Caco-2 (cell line): ENCODE data around the gene AKT2. TPM values are rescaled to one million over a fixed set of nuclear protein-coding genes. Genes with fewer than 3 reads are reported as not detected.

ENCODE experiments used
- BruUV-seq: library from RNA; stranded (reverse); fragments of 400-500 nt; replicated peaks from 2 replicates; lab custom pipeline; 2021; lab: Mats Ljungman, UMichigan
- CTCF ChIA-PET: fragments of 300-600 bp; sonication (Branson Sonifier 250); formaldehyde crosslinking; loops from one replicate; lab custom pipeline; 2022; ENCODE audit warnings: antibody characterized with exemption; lab: Charles Lee
- POLR2A ChIA-PET: fragments of 300-600 bp; sonication (Branson Sonifier 250); formaldehyde crosslinking; loops from one replicate; lab custom pipeline; 2022; ENCODE audit warnings: antibody characterized with exemption; lab: Charles Lee
- DNase-seq, 2 experiments: peaks; one replicate each; pipeline versions ENCODE4 v3.0.0 to v3.0.0-alpha.2; 2020 to 2022
- H3K27me3 ChIP-seq: replicated peaks from 2 replicates; pipeline ENCODE4 v1.6.0; 2011; ENCODE audit warnings: low read length; ENCODE audit not compliant: control insufficient read depth, insufficient read depth
- H3K36me3 ChIP-seq: 2 replicates; pipeline ENCODE4 v1.5.1; 2011; ENCODE audit warnings: low read length; ENCODE audit not compliant: control insufficient read depth, insufficient read depth
- H3K4me1 ChIP-seq: fragments of 250-450 bp; sonication (Bioruptor Pico); 2 replicates; pipeline ENCODE4 v1.5.1; 2020; ENCODE audit warnings: mild to moderate bottlenecking
- H3K4me3 ChIP-seq: 2 replicates; pipeline ENCODE4 v1.5.1; 2011; ENCODE audit warnings: low read depth, mild to moderate bottlenecking, control low read depth, low read length
- H3K9me3 ChIP-seq: fragments of 250-450 bp; sonication (Bioruptor Pico); 2 replicates; pipeline ENCODE4 v1.5.1; 2020; ENCODE audit warnings: mild to moderate bottlenecking, moderate library complexity
- H3K27ac Mint-ChIP-seq: one replicate; pipeline ENCODE4 v1.8.0; 2022; ENCODE audit warnings: mixed read lengths; ENCODE audit not compliant: unreplicated experiment
- H3K27me3 Mint-ChIP-seq: one replicate; pipeline ENCODE4 v1.8.0; 2022; ENCODE audit warnings: mixed read lengths; ENCODE audit not compliant: insufficient read depth, unreplicated experiment
- H3K36me3 Mint-ChIP-seq: one replicate; pipeline ENCODE4 v1.8.0; 2022; ENCODE audit warnings: mild to moderate bottlenecking, mixed read lengths; ENCODE audit not compliant: insufficient read depth, unreplicated experiment
- H3K4me1 Mint-ChIP-seq: one replicate; pipeline ENCODE4 v1.8.0; 2022; ENCODE audit warnings: low read depth, mixed read lengths; ENCODE audit not compliant: unreplicated experiment
- H3K4me3 Mint-ChIP-seq: one replicate; pipeline ENCODE4 v1.8.0; 2022; ENCODE audit warnings: mild to moderate bottlenecking, moderate library complexity, mixed read lengths; ENCODE audit not compliant: unreplicated experiment
- H3K9me3 Mint-ChIP-seq: one replicate; pipeline ENCODE4 v1.8.0; 2022; ENCODE audit warnings: mixed read lengths; ENCODE audit not compliant: unreplicated experiment
- CTCF ChIP-seq, 2 experiments: fragments of 200-600 bp in 1 of 2; IDR thresholded peaks; 1 replicate in 1 of 2; 2 replicates in 1 of 2; pipeline versions ENCODE4 v1.5.1 to v1.8.0; 2011 to 2022; ENCODE audit warnings: antibody characterized with exemption in 1 of 2, control low read depth in 1 of 2, inconsistent platforms in 1 of 2, low read depth in 1 of 2, low read length in 1 of 2, mild to moderate bottlenecking in 1 of 2, moderate library complexity in 1 of 2; ENCODE audit not compliant: insufficient read depth in 1 of 2, severe bottlenecking in 1 of 2, unreplicated experiment in 1 of 2
- intact Hi-C: fragments of 100-400 bp; cut with micrococcal nuclease; formaldehyde crosslinking; loops from one replicate; pipeline ENCODE4 v1.10.0; 2022; ENCODE audit not compliant: unreplicated experiment
- total RNA-seq: library from RNA; stranded (reverse); gene quantifications from 2 replicates; pipeline ENCODE4 v1.2.3, GENCODE V29; 2022

The AKT2 gene
- total RNA-seq, 1 experiment from 2014 or later = 169 TPM

GRCh38 chr19:40223135-40223822, 61.9 kb downstream of the AKT2 start:
- Mint-ChIP-seq H3K4me3 (no peak overlapping the region), H3K27ac (no peak overlapping the region), H3K4me1 (peaks cover 19% of the 10 kb centered on the region), H3K9me3 (peaks cover 10% of the 10 kb centered on the region), H3K36me3 (peaks cover 25% of the 10 kb centered on the region), H3K27me3 (peaks cover 10% of the 10 kb centered on the region)
- Histone ChIP-seq H3K27me3 (no peaks in the 10 kb centered on the region), H3K9me3 (no peaks in the 10 kb centered on the region), H3K4me1 (peaks cover 14% of the 10 kb centered on the region; the same call in 1 of the 2 replicates), H3K36me3 (no peaks in the 10 kb centered on the region), H3K4me3 (no peak overlapping the region)
- CTCF ChIA-PET = no interaction called here
- intact Hi-C loops = loop anchor here (5.0 kb wide), 1 partner anchor 66 kb away; no protein-coding TSS in a partner anchor
- POLR2A ChIA-PET = no interaction called here
- no peak for TF ChIP-seq CTCF (IDR thresholded peaks at IDR 0.05; ENCODE audit: insufficient read depth in 1 of 2, low read depth in 1 of 2, low read length in 1 of 2, severe bottlenecking in 1 of 2, unreplicated experiment in 1 of 2)
- DNase-seq = no peak
- no TSS peak for BruUV-seq

- H3K4me1 ChIP-seq = peaks cover 14% of the 10 kb centered on the region; the same call in 1 of the 2 replicates
- no peaks in the 10 kb centered on the region for H3K9me3 ChIP-seq
- Mint-ChIP-seq H3K9me3 (peaks cover 10% of the 10 kb centered on the region), H3K27ac (no peak overlapping the region), H3K27me3 (peaks cover 10% of the 10 kb centered on the region), H3K4me3 (peak overlapping the region; percentile 9), H3K4me1 (peaks cover 16% of the 10 kb centered on the region), H3K36me3 (peaks cover 25% of the 10 kb centered on the region)
- no peak overlapping the region for H3K4me3 ChIP-seq
- POLR2A ChIA-PET = no interaction called here
- DNase-seq = peak; percentile 83 to 88
- CTCF ChIA-PET = no interaction called here
- no peaks in the 10 kb centered on the region for H3K27me3 ChIP-seq
- no TSS peak for BruUV-seq
- TF ChIP-seq CTCF (IDR thresholded peaks at IDR 0.05; ENCODE audit: insufficient read depth in 1 of 2, low read depth in 1 of 2, low read length in 1 of 2, severe bottlenecking in 1 of 2, unreplicated experiment in 1 of 2) = peak; percentile 78 to 91
- intact Hi-C loops = loop anchor here (1.0 to 5.0 kb wide), 3 partner anchors 65 to 251 kb away; partner anchors contain the start of gene PSMC4
- H3K36me3 ChIP-seq = no peaks in the 10 kb centered on the region
Measured at GRCh38 chr19:40221858-40222619, 63.1 kb downstream of the AKT2 start.

GRCh38 chr19:40220674-40221073, 64.5 kb downstream of the AKT2 start:
- no peaks in the 10 kb centered on the region for H3K9me3 ChIP-seq
- no TSS peak for BruUV-seq
- H3K27ac Mint-ChIP-seq = no peak overlapping the region
- peaks cover 14% of the 10 kb centered on the region for H3K4me1 Mint-ChIP-seq
- no peak overlapping the region for H3K4me3 Mint-ChIP-seq
- ChIA-PET CTCF (interaction anchor here (0.6 to 1.4 kb wide), 3 partner anchors 23 to 250 kb away, joined by 3 read pairs; partner anchors contain the start of gene PSMC4), POLR2A (no interaction called here)
- intact Hi-C loops = loop anchor here (5.0 kb wide), 1 partner anchor 63 kb away; no protein-coding TSS in a partner anchor
- H3K36me3 Mint-ChIP-seq = peaks cover 13% of the 10 kb centered on the region
- H3K4me1 ChIP-seq = peaks cover 4% of the 10 kb centered on the region; the same call in 1 of the 2 replicates
- H3K9me3 Mint-ChIP-seq = peaks cover 10% of the 10 kb centered on the region
- no peak for DNase-seq
- H3K27me3 Mint-ChIP-seq = peaks cover 6% of the 10 kb centered on the region
- no peak overlapping the region for H3K4me3 ChIP-seq
- no peak for TF ChIP-seq CTCF (IDR thresholded peaks at IDR 0.05; ENCODE audit: insufficient read depth in 1 of 2, low read depth in 1 of 2, low read length in 1 of 2, severe bottlenecking in 1 of 2, unreplicated experiment in 1 of 2)
- no peaks in the 10 kb centered on the region for H3K27me3 ChIP-seq
- H3K36me3 ChIP-seq = no peaks in the 10 kb centered on the region
